NOMO-1 (cell line): Measurements from ENCODE around the gene LATS2.

Experiments
- DNase-seq, 2 experiments: peaks; one replicate each; lab custom pipeline; 2025; ENCODE audit not compliant: unreplicated experiment in 2 of 2; lab: John Stamatoyannopoulos, UW

LATS2 gene

GRCh38 chr13:21020176-21020575 is 41.2 kb downstream of the LATS2 start:
- DNase-seq = no peak

GRCh38 chr13:21018220-21018619 is 43.2 kb downstream of the LATS2 start:
- no peak for DNase-seq

- DNase-seq = no peak
Observed at GRCh38 chr13:21016487-21016886, 44.9 kb downstream of the LATS2 start.

DNA sequence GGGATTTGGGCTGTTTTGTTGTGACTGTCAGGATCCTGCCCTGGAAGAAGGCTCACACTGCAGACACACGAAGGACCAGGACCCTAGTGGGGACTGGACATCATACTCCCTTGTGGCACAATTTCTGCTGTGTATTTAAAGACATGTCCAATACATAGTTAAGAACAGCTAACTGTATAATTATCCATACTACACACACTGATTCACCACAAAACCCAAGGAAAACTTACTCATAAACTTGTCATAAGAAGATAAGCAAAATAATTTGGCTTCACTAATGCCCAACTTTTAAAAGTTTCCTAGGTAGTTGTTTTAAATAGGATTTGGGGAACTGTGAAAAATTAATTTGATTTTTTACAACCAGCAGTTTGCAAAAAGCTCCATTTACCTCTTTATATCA is 46.1 kb downstream of the LATS2 start:
- DNase-seq = no peak

DNA sequence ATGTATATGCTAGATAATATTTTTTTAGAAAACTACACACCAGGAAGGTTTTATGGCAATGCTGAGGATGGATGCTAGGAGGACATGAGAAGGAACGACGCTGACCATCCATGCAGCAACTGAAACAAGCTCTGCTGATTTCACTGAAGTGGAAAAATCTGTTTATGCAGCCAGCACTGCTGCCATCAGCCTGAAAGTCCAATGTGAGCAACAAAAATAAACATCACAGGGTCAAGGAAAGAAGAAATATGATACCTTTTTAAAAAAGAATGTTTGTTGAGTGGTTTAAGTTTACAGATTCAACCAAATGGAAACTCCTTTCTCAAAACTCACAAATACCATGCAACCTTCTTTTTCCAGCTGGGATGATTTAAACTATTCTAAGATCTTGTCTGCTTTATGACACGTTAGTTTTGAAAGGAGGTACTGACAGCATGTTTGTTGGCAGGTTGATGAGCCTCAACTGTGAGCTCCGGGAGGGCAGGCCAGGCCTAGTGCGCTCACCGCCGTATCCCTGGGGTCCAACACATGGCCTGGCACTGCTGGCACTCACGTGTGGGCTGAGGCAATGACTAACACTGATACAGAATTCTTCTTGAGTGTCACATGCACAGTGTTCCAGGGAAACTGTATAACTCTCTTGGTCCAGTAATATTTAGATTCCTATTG is 46.8 kb downstream of the LATS2 start:
- no peak for DNase-seq

- no peak for DNase-seq
Observed at GRCh38 chr13:21014139-21014501, 47.3 kb downstream of the LATS2 start.

DNA sequence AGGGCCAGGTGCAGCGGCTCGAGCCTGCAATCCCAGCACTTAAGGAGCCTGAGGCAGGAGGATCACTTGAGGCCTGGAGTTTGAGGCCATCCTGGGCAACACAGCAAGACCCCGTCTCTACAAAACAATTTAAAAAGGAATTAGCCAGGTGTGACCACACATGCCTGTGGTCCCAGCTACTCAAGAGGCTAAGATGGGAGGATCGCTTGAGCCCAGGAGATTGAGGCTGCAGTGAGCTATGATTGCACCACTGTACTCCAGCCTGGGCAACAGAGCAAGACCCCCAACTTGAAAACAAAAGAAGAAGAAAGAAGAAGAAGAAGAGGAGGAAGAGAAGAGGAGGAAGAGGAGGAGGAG is 47.7 kb downstream of the LATS2 start:
- DNase-seq = no peak

GRCh38 chr13:21012841-21013681 is 48.3 kb downstream of the LATS2 start:
- no peak for DNase-seq

DNA sequence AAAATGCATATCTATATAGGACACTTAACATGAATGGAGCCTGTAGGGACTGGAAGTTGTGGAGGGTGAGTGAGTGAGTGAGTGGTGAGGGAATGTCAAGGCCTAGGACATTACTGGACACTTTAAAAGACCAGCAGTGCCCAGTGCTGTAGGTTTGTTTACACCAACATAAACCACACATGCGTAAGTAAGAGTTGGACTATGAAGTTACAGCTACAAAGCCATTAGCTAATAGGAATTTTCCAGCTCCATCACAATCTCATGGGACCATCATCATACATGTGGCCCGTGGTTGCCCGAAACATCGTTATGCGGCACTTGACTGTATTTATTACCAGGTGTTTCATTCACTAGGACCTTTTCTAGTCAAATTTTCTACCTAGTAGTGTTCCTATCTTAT is 49.2 kb downstream of the LATS2 start:
- DNase-seq = no peak

GRCh38 chr13:21011378-21011777 is 50.0 kb downstream of the LATS2 start:
- DNase-seq = no peak

DNA sequence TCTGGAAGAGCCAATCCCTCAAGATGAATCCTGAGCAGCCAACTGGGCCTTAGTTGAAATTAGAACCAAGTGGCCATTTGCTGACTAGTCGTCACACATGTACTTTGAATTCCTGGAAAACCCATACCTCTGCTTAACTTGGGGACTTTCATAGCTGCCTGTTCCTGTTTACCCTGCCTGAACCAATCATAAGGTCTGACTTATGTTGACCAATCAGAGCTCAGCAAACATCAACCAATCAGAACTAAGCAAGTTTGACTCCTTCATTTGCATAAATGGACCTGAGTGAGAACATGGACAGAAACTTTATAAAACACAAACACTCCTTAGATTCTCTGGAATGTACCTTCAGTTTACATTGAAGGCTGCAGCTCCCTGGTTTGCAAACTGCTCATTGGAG is 50.8 kb downstream of the LATS2 start:
- no peak for DNase-seq

- no peak for DNase-seq
Observed at GRCh38 chr13:21009036-21009435, 52.4 kb downstream of the LATS2 start.

DNA sequence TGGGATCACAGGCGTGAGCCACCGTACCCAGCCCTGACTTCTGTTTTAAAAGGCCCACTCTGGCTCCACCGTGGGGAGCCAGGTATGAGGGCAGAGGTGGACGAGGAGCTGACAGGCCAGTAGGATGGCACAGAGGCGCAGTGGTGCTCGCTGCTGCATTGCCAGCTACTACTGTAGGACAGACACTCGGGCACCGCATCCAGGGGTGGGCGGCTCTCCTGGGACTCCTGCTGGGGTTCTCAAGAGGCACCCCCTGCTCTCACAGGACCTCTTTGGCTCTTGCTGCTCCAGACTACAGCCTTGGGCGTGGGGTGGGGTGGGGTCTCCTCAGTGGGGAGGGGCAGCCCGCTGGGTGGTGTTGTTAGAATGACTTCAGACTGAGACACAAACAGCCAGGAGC is 53.4 kb downstream of the LATS2 start:
- DNase-seq = no peak

DNA sequence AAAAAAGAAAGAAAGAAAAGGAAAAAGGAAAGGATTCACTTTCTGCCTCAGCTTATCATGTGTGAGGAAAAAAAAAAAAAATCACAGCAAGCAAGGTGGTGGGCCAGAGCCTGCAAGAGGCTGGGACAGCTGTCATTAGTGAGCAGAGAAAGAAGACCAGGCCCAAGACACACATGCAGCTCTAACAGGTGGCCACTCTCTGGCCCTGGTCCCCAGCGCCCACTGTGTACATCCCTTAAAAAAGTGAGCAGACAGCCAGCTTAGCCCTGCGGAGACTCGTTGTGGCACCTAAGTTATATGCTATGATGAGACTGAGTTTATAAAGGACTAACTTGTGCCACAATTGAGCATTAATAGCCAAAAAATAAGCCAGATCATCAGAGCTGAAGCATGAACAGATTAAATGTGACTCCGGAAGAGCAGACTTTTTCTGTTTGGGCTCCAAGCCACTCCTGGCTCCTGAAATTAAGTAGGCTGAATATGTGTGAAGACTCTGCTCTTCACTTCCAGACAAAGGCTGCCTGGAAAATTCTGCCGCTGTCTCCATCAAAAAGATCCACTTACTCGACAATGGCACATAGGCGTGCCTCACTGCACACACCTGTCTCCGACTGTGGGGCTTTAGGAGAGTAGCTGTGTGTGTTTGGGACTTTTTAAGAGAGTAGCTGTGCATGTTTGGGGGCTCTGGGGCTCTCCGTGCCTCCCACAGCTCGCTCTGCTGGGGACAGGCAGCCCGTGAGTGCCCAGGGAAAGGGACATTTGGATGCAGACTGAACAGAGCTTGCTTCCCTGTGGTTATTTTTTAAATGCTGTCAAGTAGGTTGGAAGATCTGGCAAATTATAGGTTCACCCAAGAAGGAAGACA is 55.0 kb downstream of the LATS2 start:
- DNase-seq = no peak

GRCh38 chr13:21005193-21005592 is 56.2 kb downstream of the LATS2 start:
- no peak for DNase-seq

DNA sequence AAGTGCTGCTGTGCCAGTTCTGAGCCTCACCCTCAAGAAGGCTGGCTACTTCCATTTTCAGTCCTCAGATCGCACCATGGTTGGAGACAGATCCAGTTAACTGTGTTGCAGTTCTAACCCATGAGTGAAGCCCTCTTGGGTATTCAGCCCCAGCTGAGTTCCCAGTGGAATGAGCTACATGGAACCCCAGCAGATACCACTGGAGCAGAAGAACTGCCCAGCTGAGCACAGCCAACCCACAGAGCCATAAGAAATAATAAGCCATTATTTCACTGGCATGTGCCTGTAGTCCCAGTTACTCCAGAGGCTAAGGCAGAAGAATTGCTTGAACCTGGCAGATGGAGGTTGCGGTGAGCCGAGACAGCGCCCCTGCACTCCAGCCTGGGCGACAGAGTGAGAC is 59.9 kb downstream of the LATS2 start:
- DNase-seq = no peak

DNA sequence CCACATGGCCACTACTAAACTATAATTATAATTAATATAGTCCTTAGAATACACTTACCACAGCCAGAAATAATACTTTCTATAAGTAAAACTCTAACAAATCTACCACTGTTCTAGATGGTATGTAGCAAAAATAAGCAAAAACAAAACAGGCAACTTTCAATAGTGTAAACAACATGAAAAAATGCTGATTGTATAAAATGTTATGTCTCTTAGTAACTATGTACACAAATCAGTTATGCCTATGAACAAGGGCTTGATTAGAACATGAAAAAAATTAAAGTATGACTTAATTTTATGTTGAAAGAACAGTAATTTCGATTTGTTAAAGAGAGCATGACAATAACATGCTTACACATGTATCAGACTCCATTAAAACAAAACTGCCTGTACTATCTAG is 60.7 kb downstream of the LATS2 start:
- DNase-seq = no peak

DNA sequence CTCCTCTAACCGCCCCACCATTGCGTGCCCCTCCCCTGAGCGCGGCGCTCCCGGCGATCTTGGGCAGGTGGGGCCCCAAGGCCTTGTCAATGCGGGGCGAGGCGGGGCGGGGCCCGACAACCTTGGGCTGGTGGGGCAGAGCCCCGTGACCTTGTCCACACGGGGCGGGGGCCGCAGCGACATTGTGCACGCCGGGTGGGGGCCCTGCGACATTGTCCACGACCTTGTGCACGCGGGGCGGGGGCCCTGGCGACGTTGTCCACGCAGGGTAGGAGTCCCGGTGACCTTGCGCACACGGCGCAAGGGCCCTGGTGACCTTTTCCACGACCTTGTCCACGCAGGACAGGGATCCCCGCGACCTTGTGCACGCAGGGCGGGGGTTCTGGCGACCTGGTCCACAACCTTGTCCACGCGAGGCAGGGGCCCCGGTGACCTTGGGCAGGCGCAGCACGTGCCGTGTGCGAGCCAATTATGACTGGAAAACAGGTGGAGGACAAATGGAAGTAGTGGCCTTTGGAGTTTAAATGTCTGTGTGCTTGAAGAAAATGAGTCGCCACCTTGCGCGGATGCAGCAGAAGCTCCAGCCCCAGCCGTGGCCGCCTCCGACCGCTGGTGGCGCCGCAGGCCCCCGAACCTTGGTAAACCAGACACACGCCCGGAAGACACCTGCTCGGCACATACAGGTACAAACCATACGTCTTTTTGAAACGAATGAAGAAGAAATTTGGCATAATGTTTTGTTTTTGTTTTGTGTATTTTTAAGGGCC is 62.6 kb downstream of the LATS2 start:
- DNase-seq = no peak

DNA sequence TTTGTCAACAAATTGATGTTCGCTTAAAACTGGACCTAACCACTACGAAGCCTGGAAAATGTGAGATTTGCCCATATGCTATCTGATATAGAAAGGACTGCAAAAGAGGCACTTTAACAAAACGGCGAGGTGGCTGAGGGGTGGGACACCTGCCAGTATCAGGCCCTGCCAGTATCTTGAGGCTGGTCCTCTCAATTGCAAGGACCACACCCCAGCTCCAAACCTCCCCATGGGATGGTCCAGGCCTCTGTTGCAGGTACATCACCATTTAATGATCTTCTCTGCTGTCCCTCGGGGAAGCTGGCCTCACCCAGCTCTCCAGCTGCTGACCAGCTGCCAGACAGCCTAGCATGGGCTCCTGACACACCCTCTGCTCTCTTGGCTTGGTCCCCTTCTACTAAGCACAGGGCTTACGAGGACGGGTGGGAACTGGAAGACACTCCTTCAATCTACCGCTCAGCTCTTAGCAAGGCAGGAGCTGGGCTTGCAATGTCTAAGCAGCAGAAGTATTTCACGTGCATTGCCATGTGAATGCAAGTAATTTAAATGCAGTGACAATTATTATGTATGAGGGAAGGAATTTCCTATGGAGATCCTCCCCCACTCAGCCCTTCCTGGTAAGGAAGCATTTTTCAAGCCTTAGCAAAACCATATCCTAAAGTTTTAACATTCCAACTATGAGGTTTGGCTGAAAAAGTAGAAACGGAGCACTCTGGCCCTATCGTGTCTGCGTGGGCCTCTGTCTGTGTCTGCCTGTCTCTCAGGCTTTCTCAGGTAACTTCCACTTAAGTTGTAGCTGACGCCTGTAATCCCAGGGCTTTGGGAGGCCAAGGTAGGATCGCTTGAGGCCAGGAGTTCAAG is 63.9 kb downstream of the LATS2 start:
- no peak for DNase-seq

- DNase-seq = no peak
Observed at GRCh38 chr13:20995245-20995838, 66.0 kb downstream of the LATS2 start.
